CD8-positive, alpha-beta memory T cell (primary cell): ENCODE measurements around the gene TJAP1. TPM values are rescaled to one million over a fixed set of nuclear protein-coding genes. Genes with fewer than 3 reads are reported as not detected.

Source experiments
- CTCF ChIA-PET: fragments of 350-600 bp; sonication (Branson Sonifier 250); formaldehyde crosslinking; loops from one replicate; lab custom pipeline; 2021; ENCODE audit warnings: antibody characterized with exemption; lab: Charles Lee
- POLR2A ChIA-PET: fragments of 350-600 bp; sonication (Branson Sonifier 250); formaldehyde crosslinking; loops from one replicate; lab custom pipeline; 2021; ENCODE audit warnings: antibody characterized with exemption; lab: Charles Lee
- DNase-seq, 5 donors: peaks; one replicate each; pipeline versions ENCODE4 v3.0.0 to v3.0.0-alpha.2; 2020 to 2022; ENCODE audit warnings: mixed read lengths in 1 of 5
- H3K27ac ChIP-seq: one replicate; pipeline ENCODE4 v1.7.0; 2013; ENCODE audit warnings: low read depth, mild to moderate bottlenecking, low read length, moderate library complexity
- H3K27me3 ChIP-seq: 2 replicates; pipeline ENCODE4 v1.7.0; 2013; ENCODE audit warnings: low read length, mild to moderate bottlenecking; ENCODE audit not compliant: insufficient read depth, poor library complexity, severe bottlenecking
- H3K36me3 ChIP-seq: 2 replicates; pipeline ENCODE4 v1.7.0; 2013; ENCODE audit warnings: mild to moderate bottlenecking, low read length, moderate library complexity; ENCODE audit not compliant: insufficient read depth
- H3K4me1 ChIP-seq: 2 replicates; pipeline ENCODE4 v1.7.0; 2013; ENCODE audit warnings: mild to moderate bottlenecking, low read length, moderate library complexity; ENCODE audit not compliant: insufficient read depth
- H3K4me3 ChIP-seq: 2 replicates; pipeline ENCODE4 v1.7.0; 2013; ENCODE audit warnings: mild to moderate bottlenecking, low read length
- H3K9me3 ChIP-seq: 2 replicates; pipeline ENCODE4 v1.7.0; 2013; ENCODE audit warnings: mild to moderate bottlenecking, low read length
- H3K27ac Mint-ChIP-seq, 8 donors: one replicate each; pipeline ENCODE4 v1.8.0; 2020 to 2021; ENCODE audit warnings: mixed read lengths in 8 of 8, mild to moderate bottlenecking in 6 of 8, inconsistent platforms in 3 of 8, moderate library complexity in 3 of 8
- H3K27me3 Mint-ChIP-seq, 2 donors: one replicate each; pipeline ENCODE4 v1.8.0; 2020 to 2021; ENCODE audit warnings: mixed read lengths in 2 of 2, mild to moderate bottlenecking in 1 of 2, moderate library complexity in 1 of 2
- H3K36me3 Mint-ChIP-seq, 3 donors: one replicate each; pipeline ENCODE4 v1.8.0; 2020 to 2021; ENCODE audit warnings: mixed read lengths in 3 of 3, inconsistent platforms in 1 of 3, mild to moderate bottlenecking in 1 of 3
- H3K4me1 Mint-ChIP-seq, 3 donors: one replicate each; pipeline ENCODE4 v1.8.0; 2020 to 2021; ENCODE audit warnings: mixed read lengths in 3 of 3, inconsistent platforms in 1 of 3, mild to moderate bottlenecking in 1 of 3
- H3K4me3 Mint-ChIP-seq, 7 donors: one replicate each; pipeline ENCODE4 v1.8.0; 2020 to 2021; ENCODE audit warnings: mixed read lengths in 7 of 7, mild to moderate bottlenecking in 6 of 7, moderate library complexity in 4 of 7, inconsistent platforms in 2 of 7
- H3K9me3 Mint-ChIP-seq, 5 donors: one replicate each; pipeline ENCODE4 v1.8.0; 2020 to 2022; ENCODE audit warnings: mixed read lengths in 5 of 5, mild to moderate bottlenecking in 3 of 5, moderate library complexity in 2 of 5, inconsistent platforms in 1 of 5
- polyA plus RNA-seq: library from polyadenylated mRNA; unstranded; fragments of 300-500 nt; fragmentation: Illumina TruSeq; gene quantifications from one replicate; pipeline ENCODE4 v1.2.3, GENCODE V29; 2021
- total RNA-seq, 2 experiments: library from RNA; stranded (reverse); gene quantifications; one replicate each; pipeline ENCODE4 v1.2.3, GENCODE V29; 2021

TJAP1 gene
- total and polyA plus RNA-seq, 3 experiments from 2014 or later, result 11.8 to 49.1 (median 48.8) TPM

- ChIA-PET CTCF (no interaction called here), POLR2A (no interaction called here)
- no peak for DNase-seq
- peaks cover 7 to 78% (median 29%) of the 10 kb centered on the region in 3 donors for H3K36me3 Mint-ChIP-seq
- H3K27me3 ChIP-seq, result no peaks in the 10 kb centered on the region
- no peaks in the 10 kb centered on the region for H3K9me3 Mint-ChIP-seq
- H3K36me3 ChIP-seq, result peaks cover 32% of the 10 kb centered on the region
- H3K4me1 ChIP-seq, result no peaks in the 10 kb centered on the region
- no peak overlapping the region for H3K27ac ChIP-seq
- H3K4me3 Mint-ChIP-seq, result peak overlapping the region in 1 of 7 donors; percentile 15
- H3K27me3 Mint-ChIP-seq, result no peaks in the 10 kb centered on the region
- no peak overlapping the region for H3K4me3 ChIP-seq
- peaks cover 3 to 8% (median 6%) of the 10 kb centered on the region in 3 donors for H3K4me1 Mint-ChIP-seq
- H3K27ac Mint-ChIP-seq, result peak overlapping the region in 4 of 8 donors; percentile 7 to 89 (median 71)
- H3K9me3 ChIP-seq, result no peaks in the 10 kb centered on the region
Observed at GRCh38 chr6:43544461-43544860, 67.1 kb downstream of the TJAP1 start.

GRCh38 chr6:43547222-43547621 is 69.9 kb downstream of the TJAP1 start:
- ChIA-PET POLR2A (no interaction called here), CTCF (no interaction called here)
- H3K27ac ChIP-seq, result no peak overlapping the region
- no peaks in the 10 kb centered on the region for H3K27me3 ChIP-seq
- Mint-ChIP-seq H3K4me3 (no peak overlapping the region), H3K27ac (peak overlapping the region in 4 of 8 donors; percentile 20 to 48 (median 32)), H3K9me3 (no peaks in the 10 kb centered on the region), H3K36me3 (peaks cover 14 to 84% (median 34%) of the 10 kb centered on the region in 3 donors), H3K4me1 (peaks cover 3 to 8% (median 8%) of the 10 kb centered on the region in 3 donors), H3K27me3 (no peaks in the 10 kb centered on the region)
- H3K4me1 ChIP-seq, result no peaks in the 10 kb centered on the region
- DNase-seq, result no peak
- no peak overlapping the region for H3K4me3 ChIP-seq
- peaks cover 47% of the 10 kb centered on the region for H3K36me3 ChIP-seq
- no peaks in the 10 kb centered on the region for H3K9me3 ChIP-seq

Other genes with a start within 250 kb of the TJAP1 start
- 10 to 100 TPM; 68.2 to 68.3 TPM for gene DNPH1, start 248.1 kb upstream of the TJAP1 start, total RNA-seq
- 80.0 TPM for gene DNPH1, start 248.1 kb upstream of the TJAP1 start, polyA plus RNA-seq
- 1 to 10 TPM; 1.1 to 1.2 TPM for gene TTBK1, start 234.1 kb upstream of the TJAP1 start, total RNA-seq
- not detected for gene TTBK1, start 234.1 kb upstream of the TJAP1 start, polyA plus RNA-seq
- gene SLC22A7, start 179.3 kb upstream of the TJAP1 start, total RNA-seq, result not detected
- not detected for gene SLC22A7, start 179.3 kb upstream of the TJAP1 start, polyA plus RNA-seq
- under 1 TPM in 1 of 2 experiments, not detected in 1; 0.63 TPM for gene CRIP3, start 168.7 kb upstream of the TJAP1 start, total RNA-seq
- gene CRIP3, start 168.7 kb upstream of the TJAP1 start, polyA plus RNA-seq, result not detected
- 10 to 100 TPM; 11.8 to 12.0 TPM for gene ZNF318, start 107.9 kb upstream of the TJAP1 start, total RNA-seq
- 6.4 TPM for gene ZNF318, start 107.9 kb upstream of the TJAP1 start, polyA plus RNA-seq
- gene ABCC10, start 50.0 kb upstream of the TJAP1 start, total RNA-seq, result 10 to 100 TPM; 35.8 to 36.4 TPM
- gene ABCC10, start 50.0 kb upstream of the TJAP1 start, polyA plus RNA-seq, result 28.2 TPM
- 1 to 10 TPM; 1.9 TPM for gene DLK2, start 22.0 kb upstream of the TJAP1 start, total RNA-seq
- 1.4 TPM for gene DLK2, start 22.0 kb upstream of the TJAP1 start, polyA plus RNA-seq
- under 1 TPM; 0.11 to 0.13 TPM for gene LRRC73, start 32.8 kb downstream of the TJAP1 start, total RNA-seq
- not detected for gene LRRC73, start 32.8 kb downstream of the TJAP1 start, polyA plus RNA-seq
- gene YIPF3, start 39.4 kb downstream of the TJAP1 start, total RNA-seq, result 10 to 100 TPM; 48.9 to 49.1 TPM
- 86.5 TPM for gene YIPF3, start 39.4 kb downstream of the TJAP1 start, polyA plus RNA-seq
- gene POLR1C, start 39.5 kb downstream of the TJAP1 start, total RNA-seq, result 100 to 1,000 TPM; 122 to 124 TPM
- gene POLR1C, start 39.5 kb downstream of the TJAP1 start, polyA plus RNA-seq, result 19.6 TPM
- gene XPO5, start 98.5 kb downstream of the TJAP1 start, total RNA-seq, result 100 to 1,000 TPM in 1 of 2 experiments, 10 to 100 TPM in 1; 98.0 to 116 TPM
- gene XPO5, start 98.5 kb downstream of the TJAP1 start, polyA plus RNA-seq, result 15.3 TPM
- 10 to 100 TPM; 33.8 to 38.6 TPM for gene POLH, start 98.6 kb downstream of the TJAP1 start, total RNA-seq
- gene POLH, start 98.6 kb downstream of the TJAP1 start, polyA plus RNA-seq, result 15.6 TPM
- gene GTPBP2, start 151.7 kb downstream of the TJAP1 start, total RNA-seq, result 10 to 100 TPM; 44.2 to 45.4 TPM
- 3.9 TPM for gene GTPBP2, start 151.7 kb downstream of the TJAP1 start, polyA plus RNA-seq
- gene MAD2L1BP, start 158.3 kb downstream of the TJAP1 start, total RNA-seq, result 10 to 100 TPM; 27.6 to 27.7 TPM
- 16.0 TPM for gene MAD2L1BP, start 158.3 kb downstream of the TJAP1 start, polyA plus RNA-seq
- gene RSPH9, start 167.5 kb downstream of the TJAP1 start, total RNA-seq, result not detected
- 1.3 TPM for gene RSPH9, start 167.5 kb downstream of the TJAP1 start, polyA plus RNA-seq
- gene MRPS18A, start 210.2 kb downstream of the TJAP1 start, total RNA-seq, result 10 to 100 TPM; 60.4 to 60.6 TPM
- gene MRPS18A, start 210.2 kb downstream of the TJAP1 start, polyA plus RNA-seq, result 65.2 TPM